Thyroid gland (tissue), 4 donors: Measurements from ENCODE around the gene DNAH14.

Experiments used
- POLR2A ChIP-seq, 2 donors: fragments of 450-650 bp; IDR thresholded peaks; one replicate each; pipeline ENCODE4 v1.6.1; 2017; ENCODE audit warnings: antibody characterized with exemption in 2 of 2, mild to moderate bottlenecking in 2 of 2, moderate library complexity in 1 of 2
- TF ChIP-seq, protein P1 (sequence below), 6 experiments: fragments of 200-600 bp in 3 of 6; fragments of 450-650 bp in 3 of 6; sonication (generic) in 3 of 6; IDR thresholded peaks; one replicate each; pipeline ENCODE4 v1.5.1; 2016 to 2019; ENCODE audit warnings: antibody characterized with exemption in 6 of 6, mild to moderate bottlenecking in 2 of 6, inconsistent platforms in 1 of 6, moderate library complexity in 1 of 6

DNA sequence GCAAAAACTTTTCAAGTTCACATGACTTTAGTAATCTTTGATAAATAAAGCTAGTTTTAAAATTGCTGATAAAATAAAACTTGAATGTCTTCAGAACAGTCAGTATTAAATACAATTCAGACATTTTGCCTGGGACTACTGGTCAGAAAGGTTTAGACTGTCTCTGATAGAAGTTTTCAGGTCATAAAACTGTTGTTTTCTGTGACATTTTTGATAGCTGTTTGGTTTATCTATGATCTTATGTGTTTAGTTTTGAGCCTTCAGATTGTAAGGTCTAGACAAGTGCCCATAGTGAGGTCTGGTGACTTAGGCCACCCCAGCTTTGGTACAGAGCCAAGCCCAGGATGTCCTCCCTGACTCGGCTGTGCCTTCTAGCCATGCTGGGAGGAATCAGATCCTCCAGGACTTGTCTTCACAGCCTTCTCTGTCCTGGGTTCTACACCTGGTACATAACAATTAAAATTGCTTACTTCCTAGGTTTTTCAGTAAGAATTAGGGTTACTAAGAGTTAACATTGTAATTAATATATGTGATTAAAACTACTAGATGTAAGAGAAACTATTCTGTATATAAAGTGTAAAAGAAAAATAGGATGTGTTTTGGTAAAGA, 15.1 kb upstream of the DNAH14 start:
- TF ChIP-seq, protein P1, sequence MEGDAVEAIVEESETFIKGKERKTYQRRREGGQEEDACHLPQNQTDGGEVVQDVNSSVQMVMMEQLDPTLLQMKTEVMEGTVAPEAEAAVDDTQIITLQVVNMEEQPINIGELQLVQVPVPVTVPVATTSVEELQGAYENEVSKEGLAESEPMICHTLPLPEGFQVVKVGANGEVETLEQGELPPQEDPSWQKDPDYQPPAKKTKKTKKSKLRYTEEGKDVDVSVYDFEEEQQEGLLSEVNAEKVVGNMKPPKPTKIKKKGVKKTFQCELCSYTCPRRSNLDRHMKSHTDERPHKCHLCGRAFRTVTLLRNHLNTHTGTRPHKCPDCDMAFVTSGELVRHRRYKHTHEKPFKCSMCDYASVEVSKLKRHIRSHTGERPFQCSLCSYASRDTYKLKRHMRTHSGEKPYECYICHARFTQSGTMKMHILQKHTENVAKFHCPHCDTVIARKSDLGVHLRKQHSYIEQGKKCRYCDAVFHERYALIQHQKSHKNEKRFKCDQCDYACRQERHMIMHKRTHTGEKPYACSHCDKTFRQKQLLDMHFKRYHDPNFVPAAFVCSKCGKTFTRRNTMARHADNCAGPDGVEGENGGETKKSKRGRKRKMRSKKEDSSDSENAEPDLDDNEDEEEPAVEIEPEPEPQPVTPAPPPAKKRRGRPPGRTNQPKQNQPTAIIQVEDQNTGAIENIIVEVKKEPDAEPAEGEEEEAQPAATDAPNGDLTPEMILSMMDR (IDR thresholded peaks at IDR 0.05) = no peak
- no peak for TF ChIP-seq POLR2A (IDR thresholded peaks at IDR 0.05)
